Stomach (tissue), 4 donors: ENCODE data around the gene ZNF35.

Source experiments
- CTCF ChIP-seq, 7 experiments: fragments of 450-650 bp in 4 of 7; fragments of 200-600 bp in 3 of 7; sonication (generic) in 3 of 7; IDR thresholded peaks; one replicate each; pipeline ENCODE4 v1.5.1; 2016 to 2019; ENCODE audit warnings: antibody characterized with exemption in 7 of 7, control low read depth in 2 of 7, mild to moderate bottlenecking in 1 of 7
- EP300 ChIP-seq: sonication (generic); formaldehyde crosslinking; IDR thresholded peaks from one replicate; pipeline ENCODE4 v1.6.1; 2017; ENCODE audit warnings: antibody characterized with exemption
- POLR2A ChIP-seq, 4 donors: fragments of 450-650 bp; IDR thresholded peaks; one replicate each; pipeline ENCODE4 v1.6.1; 2016; ENCODE audit warnings: antibody characterized with exemption in 4 of 4, control low read depth in 2 of 4, mild to moderate bottlenecking in 1 of 4, moderate library complexity in 1 of 4
- POLR2AphosphoS5 ChIP-seq, 3 donors: sonication (generic); formaldehyde crosslinking; IDR thresholded peaks; one replicate each; pipeline ENCODE4 v1.6.1; 2016; ENCODE audit warnings: antibody characterized with exemption in 3 of 3

DNA sequence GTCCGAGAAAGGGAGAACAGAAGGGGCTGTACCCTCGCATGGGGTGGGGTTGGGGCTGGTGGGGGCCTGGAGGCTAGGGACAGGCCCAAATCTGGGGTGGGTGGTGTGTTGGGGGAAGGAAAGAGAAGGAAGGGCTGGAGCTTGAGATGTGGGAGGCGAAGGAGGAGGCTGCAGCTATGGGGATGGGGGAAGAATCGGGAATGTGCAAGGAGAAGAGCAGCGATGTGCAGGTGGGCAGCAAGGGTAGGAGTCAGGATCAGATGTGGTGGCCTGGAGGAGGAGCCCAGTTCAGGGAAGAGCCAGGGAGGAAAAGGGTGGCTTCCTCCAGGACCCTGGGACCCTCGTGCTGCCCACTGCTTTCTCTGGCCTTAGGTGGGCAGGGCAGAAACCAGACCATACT is 21.2 kb downstream of the ZNF35 start:
- TF ChIP-seq CTCF (IDR thresholded peaks at IDR 0.05) (no peak), POLR2AphosphoS5 (IDR thresholded peaks at IDR 0.05) (no peak), POLR2A (IDR thresholded peaks at IDR 0.05) (no peak), EP300 (no peak)
